Chondrocyte (in vitro differentiated cells): ENCODE data around the gene ARHGAP44. TPM values are rescaled to one million over a fixed set of nuclear protein-coding genes. Genes with fewer than 3 reads are reported as not detected.

Experiments used
- DNase-seq: peaks from one replicate; pipeline ENCODE4 v3.0.0; 2021; ENCODE audit warnings: mixed read lengths, low spot score
- H3K27ac Mint-ChIP-seq: one replicate; pipeline ENCODE4 v1.8.0; 2021; ENCODE audit warnings: mild to moderate bottlenecking, moderate library complexity, mixed read lengths; ENCODE audit not compliant: unreplicated experiment
- H3K27me3 Mint-ChIP-seq: 2 replicates; pipeline ENCODE4 v1.8.0; 2021; ENCODE audit warnings: low read depth, mixed read lengths
- H3K36me3 Mint-ChIP-seq: 2 replicates; pipeline ENCODE4 v1.8.0; 2021; ENCODE audit warnings: low read depth, mixed read lengths
- H3K4me1 Mint-ChIP-seq: 2 replicates; pipeline ENCODE4 v1.8.0; 2021; ENCODE audit warnings: low read depth, mild to moderate bottlenecking, mixed read lengths
- H3K4me3 Mint-ChIP-seq: one replicate; pipeline ENCODE4 v1.8.0; 2021; ENCODE audit warnings: mild to moderate bottlenecking, moderate library complexity, mixed read lengths; ENCODE audit not compliant: unreplicated experiment
- H3K9me3 Mint-ChIP-seq: 2 replicates; pipeline ENCODE4 v1.8.0; 2021; ENCODE audit warnings: low read depth, mixed read lengths
- total RNA-seq: library from RNA; stranded (reverse); gene quantifications from 3 replicates; pipeline ENCODE4 v1.2.1, GENCODE V29; 2021
- TF ChIP-seq, protein P1 (sequence below): fragments of 200-600 bp; sonication (generic); IDR thresholded peaks from 2 replicates; pipeline ENCODE4 v1.5.0; 2021; ENCODE audit warnings: antibody characterized with exemption, mild to moderate bottlenecking, moderate library complexity

Gene ARHGAP44
- total RNA-seq, 1 donor from 2014 or later: 5.7 TPM

DNA sequence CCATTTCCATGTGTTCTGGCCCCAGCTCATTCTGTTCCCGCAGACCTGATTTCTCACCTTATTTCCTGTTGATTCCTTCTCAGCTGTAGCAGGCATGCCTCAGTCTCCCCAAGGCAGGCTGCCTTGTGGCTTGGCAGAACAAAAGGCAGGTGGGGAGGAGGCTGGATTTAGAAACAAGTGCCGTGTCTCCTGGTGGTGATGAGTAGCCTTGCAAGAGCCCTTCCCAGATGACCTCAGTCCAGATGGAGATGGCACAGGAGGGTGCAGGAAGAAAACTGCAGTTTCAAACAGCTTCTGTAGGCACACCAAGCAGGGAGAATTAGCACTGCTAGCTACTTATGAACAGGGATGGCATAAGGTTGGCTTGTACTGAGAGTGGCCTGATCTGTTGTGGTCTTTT lies 64.6 kb downstream of the ARHGAP44 start:
- Mint-ChIP-seq H3K36me3 (no peaks in the 10 kb centered on the region), H3K27ac (no peak overlapping the region), H3K27me3 (no peaks in the 10 kb centered on the region), H3K4me1 (no peaks in the 10 kb centered on the region), H3K4me3 (no peak overlapping the region), H3K9me3 (no peaks in the 10 kb centered on the region)
- TF ChIP-seq, protein P1, sequence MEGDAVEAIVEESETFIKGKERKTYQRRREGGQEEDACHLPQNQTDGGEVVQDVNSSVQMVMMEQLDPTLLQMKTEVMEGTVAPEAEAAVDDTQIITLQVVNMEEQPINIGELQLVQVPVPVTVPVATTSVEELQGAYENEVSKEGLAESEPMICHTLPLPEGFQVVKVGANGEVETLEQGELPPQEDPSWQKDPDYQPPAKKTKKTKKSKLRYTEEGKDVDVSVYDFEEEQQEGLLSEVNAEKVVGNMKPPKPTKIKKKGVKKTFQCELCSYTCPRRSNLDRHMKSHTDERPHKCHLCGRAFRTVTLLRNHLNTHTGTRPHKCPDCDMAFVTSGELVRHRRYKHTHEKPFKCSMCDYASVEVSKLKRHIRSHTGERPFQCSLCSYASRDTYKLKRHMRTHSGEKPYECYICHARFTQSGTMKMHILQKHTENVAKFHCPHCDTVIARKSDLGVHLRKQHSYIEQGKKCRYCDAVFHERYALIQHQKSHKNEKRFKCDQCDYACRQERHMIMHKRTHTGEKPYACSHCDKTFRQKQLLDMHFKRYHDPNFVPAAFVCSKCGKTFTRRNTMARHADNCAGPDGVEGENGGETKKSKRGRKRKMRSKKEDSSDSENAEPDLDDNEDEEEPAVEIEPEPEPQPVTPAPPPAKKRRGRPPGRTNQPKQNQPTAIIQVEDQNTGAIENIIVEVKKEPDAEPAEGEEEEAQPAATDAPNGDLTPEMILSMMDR: no peak
- DNase-seq: no peak

DNA sequence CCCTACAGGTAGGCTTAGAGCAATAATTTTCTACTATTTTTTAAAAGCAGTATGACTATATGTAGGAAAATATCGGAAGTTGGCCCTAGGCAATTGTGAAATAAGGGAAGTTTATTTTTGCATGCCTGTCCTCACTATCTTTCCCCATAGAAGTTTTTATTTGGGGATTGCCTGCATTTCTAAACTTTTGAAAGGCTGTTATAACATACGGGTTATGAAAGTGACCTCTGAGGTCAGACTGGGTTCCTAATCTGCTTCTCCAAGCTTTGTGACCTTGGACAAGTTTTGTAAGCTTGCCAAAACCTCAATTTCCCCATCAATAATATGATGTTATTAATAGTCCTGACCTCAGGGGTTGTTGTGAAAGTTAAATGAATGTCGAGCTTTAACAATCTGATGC lies 67.1 kb downstream of the ARHGAP44 start:
- no peaks in the 10 kb centered on the region for H3K9me3 Mint-ChIP-seq
- peaks cover 10% of the 10 kb centered on the region for H3K4me1 Mint-ChIP-seq
- TF ChIP-seq, protein P1: no peak
- H3K27ac Mint-ChIP-seq: no peak overlapping the region
- no peak overlapping the region for H3K4me3 Mint-ChIP-seq
- no peak for DNase-seq
- H3K36me3 Mint-ChIP-seq: no peaks in the 10 kb centered on the region
- no peaks in the 10 kb centered on the region for H3K27me3 Mint-ChIP-seq

DNA sequence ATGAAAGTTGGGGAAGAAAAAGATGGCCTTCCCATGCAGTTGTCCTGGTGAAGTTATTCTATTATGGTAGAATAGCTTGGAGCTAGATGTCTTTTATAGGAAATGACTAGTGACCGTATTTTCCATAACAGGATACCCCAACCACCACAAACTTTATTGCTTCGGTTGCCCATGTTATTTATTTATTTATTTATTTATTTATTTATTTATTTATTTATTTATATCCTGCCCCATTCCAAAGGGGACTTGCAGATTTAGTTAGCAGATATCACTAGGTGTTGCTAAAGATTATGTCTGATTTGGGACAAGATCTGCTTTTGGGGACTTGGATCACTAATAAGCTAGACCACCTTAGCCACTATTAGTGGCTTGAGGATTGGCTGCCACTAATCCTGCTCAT lies 68.3 kb downstream of the ARHGAP44 start:
- Mint-ChIP-seq H3K27me3 (no peaks in the 10 kb centered on the region), H3K9me3 (no peaks in the 10 kb centered on the region), H3K4me3 (no peak overlapping the region), H3K4me1 (peaks cover 10% of the 10 kb centered on the region), H3K27ac (no peak overlapping the region), H3K36me3 (no peaks in the 10 kb centered on the region)
- TF ChIP-seq, protein P1: no peak
- no peak for DNase-seq

DNA sequence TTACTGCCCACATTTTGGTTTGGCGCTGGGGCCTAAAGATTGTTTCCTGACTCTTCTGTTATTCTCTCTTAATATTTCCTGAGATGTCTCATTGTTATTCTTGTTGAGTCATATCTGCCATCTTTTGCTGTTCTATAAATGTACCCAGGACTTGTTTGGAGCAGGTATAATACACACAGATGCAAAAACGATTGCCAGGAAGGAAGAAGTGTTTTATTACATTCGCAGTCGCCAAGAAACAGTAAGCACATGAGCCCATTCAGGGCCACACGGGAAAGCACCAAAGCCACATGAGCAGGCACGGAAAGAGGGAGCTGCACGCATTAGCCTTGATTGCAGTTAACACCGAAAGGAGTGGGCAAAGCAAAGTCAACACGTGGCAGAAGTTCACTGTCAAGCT lies 70.2 kb downstream of the ARHGAP44 start:
- Mint-ChIP-seq H3K4me1 (peaks cover 10% of the 10 kb centered on the region), H3K4me3 (no peak overlapping the region), H3K36me3 (no peaks in the 10 kb centered on the region), H3K27me3 (no peaks in the 10 kb centered on the region), H3K27ac (peak overlapping the region; percentile 45), H3K9me3 (no peaks in the 10 kb centered on the region)
- DNase-seq: no peak
- TF ChIP-seq, protein P1: no peak

DNA sequence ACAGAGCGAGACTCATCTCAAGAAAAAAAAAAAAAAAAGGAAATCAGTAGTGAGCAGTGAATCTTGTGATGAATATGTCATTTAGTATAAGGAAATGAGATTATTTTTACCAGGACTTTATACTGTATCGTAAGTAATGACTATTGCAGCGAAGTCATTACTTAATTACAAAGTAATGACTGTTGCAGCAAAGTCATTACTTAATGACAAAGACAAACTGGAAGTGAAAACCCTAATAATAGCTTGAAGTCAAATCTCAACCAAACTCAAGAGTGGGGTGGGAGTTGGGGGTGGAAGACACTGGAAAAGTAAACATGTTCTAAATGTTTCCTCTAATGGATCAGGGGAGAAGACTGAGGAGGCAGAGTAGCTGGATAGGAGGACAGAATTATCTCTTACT lies 76.5 kb downstream of the ARHGAP44 start:
- no peak for DNase-seq
- H3K27me3 Mint-ChIP-seq: no peaks in the 10 kb centered on the region
- H3K27ac Mint-ChIP-seq: no peak overlapping the region
- H3K36me3 Mint-ChIP-seq: no peaks in the 10 kb centered on the region
- no peaks in the 10 kb centered on the region for H3K4me1 Mint-ChIP-seq
- H3K9me3 Mint-ChIP-seq: no peaks in the 10 kb centered on the region
- H3K4me3 Mint-ChIP-seq: no peak overlapping the region
- TF ChIP-seq, protein P1: no peak
